ENCODE results near the gene PARP3.
A peak's percentile ranks its signal among the peaks of the same experiment; 100 is the strongest.

PARP3 gene

DNA sequence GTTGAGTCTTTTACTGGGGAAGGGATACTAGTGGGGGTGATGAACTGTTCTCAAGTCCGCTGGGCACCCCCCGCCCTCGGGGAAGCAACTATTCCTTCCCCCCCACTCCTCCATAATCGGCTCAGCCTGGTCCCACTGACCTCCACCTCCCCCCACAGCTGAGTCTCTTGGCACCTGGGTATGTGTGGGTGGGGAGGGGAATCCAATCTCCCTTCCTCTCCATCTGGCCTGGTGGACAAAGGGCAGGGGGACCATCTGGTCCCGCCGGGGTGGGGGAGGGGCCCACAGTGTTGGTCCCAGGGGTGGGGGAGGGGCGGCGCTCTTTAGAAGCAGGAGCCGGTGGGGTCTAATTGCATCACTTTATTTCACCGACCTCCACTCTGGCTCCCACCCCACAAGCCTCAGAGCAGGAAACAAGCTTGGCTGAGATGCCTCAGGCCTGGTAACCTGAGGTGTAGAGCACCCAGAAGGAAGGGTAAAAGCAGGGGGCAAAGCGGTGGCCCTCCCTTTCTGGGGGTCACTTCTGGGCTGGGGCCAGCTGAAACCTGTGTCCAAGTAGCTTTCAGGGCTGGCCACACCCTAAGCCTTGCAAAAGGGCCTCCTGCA is 26.1 kb downstream of the PARP3 start:
- no peak for DNase-seq

DNA sequence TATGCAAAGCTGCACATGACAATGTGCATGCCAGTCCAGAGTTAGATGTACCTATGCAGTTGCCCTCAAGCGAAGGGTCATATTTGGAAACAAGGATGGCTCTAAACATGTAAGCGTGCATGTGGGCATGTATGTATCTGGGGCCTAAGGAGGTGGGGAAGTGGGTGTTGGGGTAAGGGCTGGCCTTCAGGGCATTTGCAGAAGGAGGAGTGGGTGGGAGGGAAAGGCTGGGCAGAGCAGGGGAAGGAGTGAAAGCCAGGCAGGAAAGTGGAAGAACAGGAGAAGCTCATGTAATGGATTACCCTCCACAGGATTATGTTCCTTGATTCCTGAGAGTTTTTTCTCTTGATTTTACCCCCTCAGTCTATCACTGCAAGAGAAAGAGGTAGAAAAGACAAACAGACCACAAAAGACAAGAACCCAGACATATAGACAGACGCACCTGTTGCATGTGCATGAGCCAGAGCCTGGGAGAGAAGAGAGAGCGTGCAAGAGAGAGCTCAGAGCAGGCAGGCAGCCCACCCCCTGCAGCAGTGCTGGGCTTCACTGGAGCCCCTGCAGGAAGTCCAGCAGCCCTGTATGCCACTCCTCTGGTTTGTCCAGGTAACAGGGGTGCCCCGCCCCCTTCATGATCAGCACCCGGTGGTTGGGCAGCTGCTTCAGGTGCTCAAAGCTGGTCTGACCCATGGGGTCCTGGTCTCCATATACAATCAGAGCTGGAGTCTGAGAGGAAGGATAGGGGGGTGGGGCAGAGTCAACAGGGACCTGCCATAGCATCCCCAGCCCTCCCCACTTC is 26.9 kb downstream of the PARP3 start:
- no peak for DNase-seq

DNA sequence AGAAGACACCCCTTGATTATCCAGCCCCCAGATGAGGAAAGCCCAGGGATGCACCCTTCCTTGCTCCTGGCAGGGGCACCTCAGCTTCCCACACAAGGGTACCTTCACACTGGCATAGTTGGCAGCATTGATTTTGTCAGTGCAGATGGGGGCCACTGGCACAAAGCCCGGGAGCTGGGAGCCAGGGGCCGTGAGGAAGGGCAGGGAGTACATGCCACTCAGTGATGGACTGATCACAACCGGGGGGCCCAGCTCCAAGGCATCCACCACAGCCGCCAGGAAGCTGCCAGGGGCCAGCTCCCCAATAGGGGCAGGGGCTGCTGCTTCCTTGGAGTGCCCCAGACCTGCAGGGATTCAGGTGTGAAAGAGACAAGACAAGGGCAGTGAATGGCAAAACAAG is 27.7 kb downstream of the PARP3 start:
- DNase-seq, result no peak

DNA sequence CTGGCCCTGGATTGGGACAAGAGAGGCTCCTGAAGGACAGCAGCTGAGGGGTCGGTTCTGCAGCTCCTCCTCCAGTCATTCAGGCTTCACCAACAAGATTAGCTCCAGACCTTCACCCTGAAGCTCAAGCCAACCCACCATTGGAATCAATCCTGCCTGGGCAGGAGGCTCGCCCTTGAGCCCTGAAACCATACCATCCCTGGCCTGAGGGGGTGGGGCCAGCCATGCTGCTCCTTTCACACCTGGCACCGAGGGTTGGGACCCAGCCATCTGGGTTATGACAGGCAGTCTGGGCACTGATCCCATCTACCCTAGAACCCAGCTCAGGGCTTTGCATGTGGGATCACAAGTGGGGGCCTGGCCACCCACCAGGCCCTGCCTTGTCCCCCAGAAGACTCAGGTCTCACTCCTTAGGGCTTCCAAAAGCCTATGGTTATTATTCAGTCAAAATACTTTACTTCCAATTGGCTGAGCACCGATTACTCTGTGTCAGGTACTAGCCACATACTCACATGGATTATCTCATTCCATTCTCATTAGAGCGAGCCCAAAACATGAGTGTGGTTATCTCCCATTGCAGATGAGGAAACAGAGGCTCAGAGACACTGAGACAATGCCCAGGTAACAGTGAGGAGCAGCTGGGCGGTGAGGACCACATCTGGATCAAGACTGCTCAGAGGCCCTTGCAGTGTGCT is 28.6 kb downstream of the PARP3 start:
- DNase-seq, result no peak

DNA sequence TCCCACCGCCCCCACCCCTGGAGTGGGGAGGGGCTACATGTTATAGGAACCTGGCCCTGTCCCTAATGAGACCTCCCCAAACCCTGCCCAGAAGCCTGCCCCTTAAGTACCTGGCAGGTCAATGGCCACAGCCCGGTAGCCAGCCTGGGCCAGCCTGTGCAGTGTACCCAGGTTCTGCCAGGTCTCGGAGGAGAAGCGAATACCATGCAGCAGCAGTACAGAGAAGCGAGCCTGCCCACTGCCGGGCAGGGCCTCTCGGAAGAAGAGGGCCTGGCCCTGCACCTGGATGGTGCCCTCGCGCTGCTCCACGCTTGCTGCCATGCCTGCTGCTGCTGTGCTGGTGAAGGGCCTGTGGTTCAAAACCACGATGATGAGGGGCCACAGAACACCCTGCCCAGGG is 29.2 kb downstream of the PARP3 start:
- DNase-seq, result no peak

DNA sequence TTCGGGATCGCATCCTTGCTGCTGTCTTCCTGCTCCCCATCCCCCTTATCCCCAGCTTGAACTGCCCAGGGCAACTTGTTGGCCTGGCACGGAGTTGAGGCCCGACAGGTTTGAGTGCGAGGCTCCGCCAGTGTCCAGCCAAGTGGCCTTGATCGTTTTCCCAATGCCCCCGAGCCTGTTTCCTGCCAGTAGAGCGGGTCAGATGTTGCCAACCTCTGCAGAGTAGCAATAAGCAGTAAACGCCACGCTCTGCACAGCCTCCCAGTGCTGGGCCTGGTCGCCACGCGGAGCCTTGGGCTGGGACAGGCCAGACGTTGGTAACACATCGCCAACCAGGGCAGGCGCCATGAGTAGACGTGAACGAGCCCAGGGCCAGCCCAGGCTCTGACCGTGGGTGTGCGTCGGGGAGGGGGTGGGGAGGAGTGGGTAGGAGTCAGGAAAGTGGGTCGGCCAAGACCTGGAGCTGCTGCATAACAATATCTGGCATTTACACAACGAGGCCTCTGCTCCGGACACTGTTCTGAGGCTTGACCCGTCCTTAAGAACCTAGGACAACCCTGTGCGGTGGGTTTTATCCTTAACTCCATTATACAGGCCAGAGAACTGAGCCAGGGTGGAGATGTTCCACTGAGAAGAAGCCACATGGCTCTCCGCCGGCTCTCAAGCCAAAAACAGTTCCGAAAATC is 32.3 kb downstream of the PARP3 start:
- DNase-seq, result no peak

DNA sequence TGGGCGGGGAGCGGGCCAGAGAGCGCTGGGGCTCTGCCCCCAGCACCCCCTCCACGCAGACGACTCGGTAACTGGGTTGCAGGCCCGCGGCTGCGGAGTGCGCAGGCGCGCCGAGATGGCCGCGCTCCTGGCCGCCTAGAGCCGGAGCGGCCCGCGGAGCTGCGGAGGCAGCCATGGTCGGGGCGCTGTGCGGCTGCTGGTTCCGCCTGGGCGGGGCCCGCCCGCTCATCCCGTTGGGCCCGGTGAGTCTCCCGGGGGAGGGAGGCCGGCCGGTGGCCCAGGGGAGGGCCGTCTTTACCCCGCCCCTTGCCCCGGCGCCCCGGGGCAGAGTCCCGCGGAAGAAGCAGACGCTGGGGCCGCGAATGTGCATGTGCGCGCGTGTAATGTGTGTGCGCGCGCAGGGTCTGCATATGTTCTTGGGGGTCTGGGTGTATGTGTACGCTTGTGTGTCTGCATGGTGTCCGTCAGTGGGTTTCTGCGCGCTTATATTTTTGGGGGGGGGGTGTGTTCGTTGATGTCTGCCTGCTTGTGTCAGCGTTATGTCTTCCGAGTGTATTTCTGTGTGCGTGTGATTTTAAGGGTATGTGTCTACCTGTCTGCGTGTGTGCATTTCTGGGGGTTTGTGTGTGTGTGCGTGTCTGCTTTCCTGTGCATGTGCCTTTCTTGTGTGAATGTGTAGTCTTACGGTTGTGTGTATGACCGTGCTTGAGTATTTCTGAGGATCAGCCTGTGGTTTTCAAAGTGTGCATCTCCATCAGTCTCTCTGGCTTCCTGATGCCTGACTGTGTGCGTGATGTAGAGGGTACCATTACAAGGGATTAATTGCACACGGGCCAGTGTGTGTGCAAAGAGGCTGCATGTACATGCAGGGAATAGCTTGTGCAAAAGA is 33.0 kb downstream of the PARP3 start, which contains the start of gene ABHD14A:
TSS of gene ABHD14A (plus strand) at position 102 of the 889 bp plus-strand sequence. CDS start at position 174, 72 bp downstream.
- DNase-seq, result peak; percentile 68

DNA sequence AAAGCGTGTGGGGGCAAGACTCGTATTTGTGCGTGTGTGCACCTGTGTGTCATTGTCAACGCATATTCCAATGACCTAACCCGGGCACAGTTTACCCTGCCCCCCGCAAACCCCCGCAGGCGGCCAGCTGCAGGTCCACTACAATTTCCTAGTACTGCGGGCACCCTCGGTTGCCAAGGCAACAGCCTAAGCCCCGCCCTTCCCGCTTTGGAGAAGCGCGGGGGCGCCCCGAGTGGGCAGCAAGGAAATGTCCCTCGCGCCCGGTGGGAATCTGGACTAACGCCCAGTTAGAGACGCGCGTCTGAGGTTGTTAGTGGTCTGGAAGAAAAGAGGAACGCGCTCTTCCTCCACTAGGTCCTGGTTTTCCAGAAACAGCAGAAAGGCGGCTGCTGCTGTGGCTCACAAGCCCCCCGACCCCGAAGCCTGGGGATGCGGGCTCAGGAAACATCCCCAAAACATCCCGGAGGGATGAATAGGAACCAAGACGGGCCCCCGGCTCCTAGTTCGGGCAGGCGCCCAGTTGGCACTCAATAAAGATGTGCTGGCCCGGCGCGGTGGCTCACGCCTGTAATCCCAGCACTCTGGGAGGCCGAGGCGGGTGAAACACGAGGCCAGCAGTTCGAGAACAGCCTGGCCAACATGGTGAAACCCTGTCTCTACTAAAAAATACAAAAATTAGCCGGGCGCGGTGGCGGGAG is 33.8 kb downstream of the PARP3 start:
- DNase-seq, result peak; percentile 58

DNA sequence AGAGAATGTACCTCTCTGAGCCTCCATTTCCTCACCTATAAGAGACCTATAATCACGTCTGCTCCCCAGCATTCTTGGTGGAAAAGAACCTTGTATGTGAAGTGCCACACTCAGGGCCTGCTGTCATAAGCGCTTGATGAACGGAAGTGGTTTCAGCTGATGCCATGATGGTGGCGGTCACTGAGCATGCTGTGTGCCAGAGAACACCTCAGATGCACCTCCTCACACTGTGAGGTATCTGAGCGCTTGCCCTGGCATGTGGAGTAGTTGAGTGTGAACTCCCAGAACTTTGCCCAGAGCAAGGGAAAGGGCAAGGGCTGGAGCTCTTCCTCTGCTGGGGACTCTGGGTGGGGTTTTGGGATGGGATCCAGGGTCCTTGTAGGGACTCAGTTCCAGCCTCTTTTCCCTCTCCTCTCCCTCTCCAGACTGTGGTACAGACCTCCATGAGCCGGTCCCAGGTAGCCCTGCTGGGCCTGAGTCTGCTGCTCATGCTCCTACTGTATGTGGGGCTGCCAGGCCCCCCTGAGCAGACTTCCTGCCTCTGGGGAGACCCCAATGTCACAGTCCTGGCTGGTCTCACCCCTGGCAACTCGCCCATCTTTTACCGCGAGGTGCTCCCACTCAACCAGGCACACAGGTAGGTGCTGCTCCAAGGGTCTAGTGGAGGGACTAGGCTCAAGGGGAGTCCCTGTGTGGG is 35.4 kb downstream of the PARP3 start:
- DNase-seq, result no peak

DNA sequence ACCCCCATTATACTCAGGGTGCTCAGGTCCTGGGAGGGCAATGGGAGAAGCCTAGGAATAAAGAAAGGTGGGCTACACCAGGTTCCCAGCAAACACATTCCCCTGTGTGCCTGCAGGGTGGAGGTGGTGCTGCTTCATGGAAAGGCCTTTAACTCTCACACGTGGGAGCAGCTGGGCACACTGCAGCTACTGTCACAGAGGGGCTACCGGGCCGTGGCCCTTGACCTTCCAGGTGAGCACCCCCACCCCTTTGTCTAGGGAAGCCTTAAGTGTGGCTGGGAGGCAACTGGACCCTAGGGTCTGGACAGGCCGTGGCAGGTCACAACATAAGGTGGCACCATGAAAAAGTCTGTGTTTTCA is 36.0 kb downstream of the PARP3 start:
- no peak for DNase-seq

DNA sequence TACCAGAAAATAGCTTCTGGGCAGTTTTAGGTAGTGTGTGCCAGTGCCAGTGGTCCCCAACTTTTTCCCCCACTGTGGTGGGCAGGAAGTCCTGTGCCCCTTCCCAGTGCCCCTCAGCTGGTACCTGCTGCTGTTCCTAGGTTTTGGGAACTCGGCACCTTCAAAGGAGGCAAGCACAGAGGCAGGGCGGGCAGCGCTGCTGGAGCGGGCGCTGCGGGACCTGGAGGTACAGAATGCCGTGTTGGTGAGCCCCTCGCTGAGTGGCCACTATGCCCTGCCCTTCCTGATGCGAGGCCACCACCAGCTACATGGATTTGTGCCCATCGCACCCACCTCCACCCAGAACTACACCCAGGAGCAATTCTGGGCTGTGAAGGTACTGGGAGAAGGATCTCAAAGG is 38.1 kb downstream of the PARP3 start:
- no peak for DNase-seq

DNA sequence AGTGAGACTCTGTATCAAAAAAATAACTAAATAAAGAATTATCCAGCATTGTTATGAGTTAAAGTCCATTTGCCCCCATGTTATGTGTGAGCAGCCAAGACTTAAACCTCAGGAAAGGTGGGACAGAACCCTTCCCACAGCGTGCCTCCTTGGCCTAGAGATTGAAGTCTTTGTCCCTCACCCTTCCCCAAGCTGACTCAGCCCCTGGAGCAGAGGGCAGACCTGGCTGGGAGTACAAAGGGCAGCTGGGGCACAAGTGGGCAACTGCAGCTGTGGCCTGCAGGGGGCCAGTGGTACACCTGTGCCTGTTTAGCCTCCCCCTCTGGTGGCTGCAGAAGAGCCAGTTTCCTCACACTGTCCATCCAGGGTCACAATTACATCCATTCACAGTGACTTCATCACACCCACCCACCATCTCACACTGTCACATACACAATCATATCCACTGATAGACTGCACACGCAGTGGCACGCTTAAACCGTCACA is 40.2 kb downstream of the PARP3 start:
- no peak for DNase-seq

DNA sequence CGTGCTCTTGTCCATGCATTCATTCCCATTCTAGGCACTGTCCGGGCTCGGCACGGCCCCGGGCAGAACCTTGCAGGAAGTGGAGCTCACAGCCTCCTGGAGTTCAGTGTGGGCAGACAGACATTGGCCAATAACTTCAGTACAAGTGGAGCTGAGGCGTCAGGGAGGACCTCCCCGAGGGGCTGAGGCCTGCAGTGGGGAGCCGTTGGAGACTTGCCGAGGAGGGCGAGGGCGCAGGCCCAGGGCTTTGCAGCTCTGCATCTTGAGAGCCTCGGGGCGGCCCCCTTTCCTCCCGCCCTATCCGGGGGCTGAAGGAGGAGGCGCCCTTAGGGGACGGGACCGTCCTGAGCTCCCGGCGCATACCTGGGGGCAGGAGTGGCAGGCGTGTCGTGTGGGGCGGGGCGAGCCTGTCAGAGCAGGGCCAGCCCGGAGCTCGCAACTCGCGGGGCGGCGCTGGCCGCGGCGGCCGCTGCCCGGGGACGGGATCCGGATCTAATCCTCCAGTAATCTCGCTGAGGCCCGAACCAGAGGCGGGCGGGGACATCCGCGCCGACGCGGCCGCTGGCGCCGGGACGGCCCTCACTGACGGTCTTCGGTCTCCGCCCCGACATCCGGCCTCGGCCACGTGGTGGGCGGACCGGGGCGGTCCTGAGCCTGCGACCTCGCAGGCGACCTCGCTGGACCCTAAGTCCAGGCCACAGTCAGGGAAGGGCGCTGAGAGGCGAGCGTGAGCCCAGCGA is 40.8 kb downstream of the PARP3 start, which contains the start of gene ACY1:
TSS of gene ACY1 (plus strand) at position 698 of the 740 bp plus-strand sequence. CDS start 530 bp downstream, outside the sequence.
- DNase-seq, result peak; percentile 91

DNA sequence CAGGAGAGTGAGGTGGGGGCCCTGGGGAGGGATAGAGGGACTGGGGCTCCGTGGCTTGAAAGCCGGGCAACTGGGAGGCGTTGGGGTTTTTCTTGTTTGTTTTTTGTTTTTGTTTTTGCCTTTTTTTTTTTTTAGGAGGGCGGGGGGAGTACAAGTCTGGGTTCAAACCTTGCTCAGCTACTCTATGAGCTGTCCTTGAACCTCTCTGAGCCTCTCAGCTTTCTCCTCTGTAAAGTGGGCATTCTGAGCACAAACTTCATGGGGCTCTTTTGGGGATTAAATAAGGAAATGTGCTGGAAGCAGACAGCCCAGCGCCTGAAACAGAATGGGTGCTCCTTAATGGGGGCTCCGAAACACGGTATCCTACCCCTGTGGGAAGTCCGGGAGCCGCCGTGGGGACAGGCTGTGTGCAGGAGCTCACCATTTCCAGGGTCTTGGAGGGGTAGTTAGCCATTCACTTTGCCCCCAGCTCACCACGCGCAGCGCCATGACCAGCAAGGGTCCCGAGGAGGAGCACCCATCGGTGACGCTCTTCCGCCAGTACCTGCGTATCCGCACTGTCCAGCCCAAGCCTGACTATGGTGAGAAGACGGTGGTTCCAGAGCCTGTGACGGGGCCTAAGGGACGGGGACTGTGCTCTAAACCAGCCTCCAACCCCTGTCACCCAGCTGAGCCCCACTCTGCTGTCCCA is 41.6 kb downstream of the PARP3 start:
- no peak for DNase-seq

DNA sequence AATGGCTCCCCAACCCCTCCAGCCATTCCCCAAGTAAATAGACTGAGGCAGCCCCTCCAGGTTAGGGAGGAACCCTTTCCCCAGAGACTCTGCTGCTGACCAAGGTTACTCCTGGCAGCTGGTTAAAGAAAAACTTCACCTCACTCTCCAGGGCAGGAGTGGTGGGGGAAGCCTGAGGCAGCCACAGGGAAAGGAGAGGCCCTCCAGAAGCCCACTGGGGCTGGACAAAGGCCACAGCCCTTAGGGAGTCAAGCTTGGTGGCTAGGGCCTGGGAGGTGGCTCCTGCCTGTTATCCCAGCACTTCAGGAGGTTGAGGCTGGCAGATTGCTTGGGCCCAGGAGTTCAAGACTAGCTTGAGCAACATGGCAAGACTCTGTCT is 42.1 kb downstream of the PARP3 start:
- DNase-seq, result no peak

DNA sequence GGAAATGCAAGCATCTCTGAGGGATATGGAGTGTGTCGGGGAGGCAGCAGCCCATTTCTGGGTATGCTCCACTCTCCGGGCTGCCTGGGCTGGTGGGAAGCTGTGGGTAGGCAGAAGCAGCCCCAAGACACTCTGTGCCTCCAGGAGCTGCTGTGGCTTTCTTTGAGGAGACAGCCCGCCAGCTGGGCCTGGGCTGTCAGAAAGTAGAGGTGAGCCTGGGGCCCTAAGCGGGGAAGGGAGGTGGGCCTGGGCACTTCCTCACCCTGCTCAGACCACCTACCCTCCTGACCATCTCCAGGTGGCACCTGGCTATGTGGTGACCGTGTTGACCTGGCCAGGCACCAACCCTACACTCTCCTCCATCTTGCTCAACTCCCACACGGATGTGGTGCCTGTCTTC is 42.9 kb downstream of the PARP3 start:
- no peak for DNase-seq

DNA sequence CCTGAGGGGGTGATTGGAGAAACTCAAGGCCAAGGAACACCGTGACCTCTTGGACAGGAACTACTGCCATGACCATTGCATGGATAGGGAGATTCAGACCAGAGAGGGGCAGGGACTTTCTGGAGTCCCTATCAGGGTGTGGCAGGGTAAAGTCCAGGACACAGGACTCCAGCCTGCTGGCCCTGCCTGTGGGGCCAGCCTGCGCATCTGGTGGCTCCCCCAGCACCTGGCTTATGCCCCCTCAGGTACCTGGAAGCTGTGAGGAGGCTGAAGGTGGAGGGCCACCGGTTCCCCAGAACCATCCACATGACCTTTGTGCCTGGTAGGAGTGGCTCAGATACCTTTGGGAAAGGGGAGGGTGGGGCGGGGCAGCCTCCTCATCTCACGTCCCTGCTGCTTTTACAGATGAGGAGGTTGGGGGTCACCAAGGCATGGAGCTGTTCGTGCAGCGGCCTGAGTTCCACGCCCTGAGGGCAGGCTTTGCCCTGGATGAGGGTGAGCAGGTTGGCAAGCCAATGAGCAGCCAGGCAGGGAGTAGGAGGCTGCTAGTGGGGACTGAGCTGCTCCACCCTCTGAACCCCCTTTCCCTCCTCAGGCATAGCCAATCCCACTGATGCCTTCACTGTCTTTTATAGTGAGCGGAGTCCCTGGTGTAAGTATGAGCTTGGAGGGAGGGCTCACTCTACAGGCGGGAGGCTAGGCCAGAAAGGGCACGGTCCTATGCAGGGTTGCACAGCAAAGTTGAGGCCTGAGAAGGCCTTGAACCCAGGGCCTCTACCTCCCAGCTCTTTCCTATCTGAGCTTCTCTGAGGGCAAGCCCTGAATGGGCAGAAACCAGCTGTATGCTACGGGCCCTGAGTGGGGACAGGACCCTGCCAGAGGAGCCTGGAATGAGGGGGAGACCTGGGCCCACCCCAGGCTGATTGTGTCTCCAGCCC is 44.1 kb downstream of the PARP3 start:
- DNase-seq, result no peak

DNA sequence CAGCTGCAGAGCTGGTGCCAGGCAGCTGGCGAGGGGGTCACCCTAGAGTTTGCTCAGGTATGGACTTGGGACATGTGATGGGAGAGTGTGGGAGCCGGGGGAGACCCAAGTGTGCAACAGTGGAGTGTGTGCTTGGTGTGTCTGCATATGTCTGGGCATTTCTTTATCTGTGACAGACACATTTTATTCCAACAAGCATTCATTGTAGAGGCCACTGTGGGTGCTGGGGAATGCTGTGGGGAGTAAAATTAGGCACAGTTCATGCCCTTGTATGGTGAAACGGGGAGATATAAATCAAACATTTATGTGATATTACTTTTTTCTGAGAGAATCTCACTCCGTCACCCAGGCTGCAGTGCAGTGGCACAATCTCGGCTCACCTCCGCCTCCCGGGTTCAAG is 45.4 kb downstream of the PARP3 start:
- no peak for DNase-seq

All from inflammatory macrophage treated with lipopolysaccharide for 4 hours (primary cell).